Measurements from ENCODE around the gene SYDE2. TPM values are rescaled to one million over a fixed set of nuclear protein-coding genes. Genes with fewer than 3 reads are reported as not detected.
"Not testable (repeated sequence)": the region's sequence is repeated elsewhere in the genome, so short reads cannot be mapped to it uniquely, and the experiment has no call there.

Gene SYDE2
- total RNA-seq, 1 donor from 2014 or later = 20.7 TPM

DNA sequence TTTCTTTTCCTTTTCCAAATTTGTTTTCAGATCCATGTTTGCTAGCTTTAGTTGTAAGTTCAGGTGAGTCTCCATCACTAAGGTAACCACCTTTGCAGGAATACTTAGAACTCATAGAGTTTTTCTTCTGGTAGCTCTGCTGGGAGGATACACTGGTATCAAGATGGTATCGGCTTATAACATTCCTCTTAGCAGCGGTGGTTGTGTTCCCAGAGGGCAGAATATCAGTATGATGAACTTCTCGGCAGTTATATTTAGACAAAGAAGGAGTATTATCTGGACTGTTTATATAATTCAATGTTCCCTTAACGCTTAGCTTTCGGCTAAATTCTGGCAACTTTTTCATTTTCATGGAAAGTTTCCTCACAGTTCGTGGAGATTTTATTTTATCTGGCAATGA, 18.1 kb downstream of the SYDE2 start:
- intact Hi-C loops (cut with DNase I) = no loop called here
- no peak for ATAC-seq
- DNase-seq (ENCODE audit: missing footprints) = no peak

DNA sequence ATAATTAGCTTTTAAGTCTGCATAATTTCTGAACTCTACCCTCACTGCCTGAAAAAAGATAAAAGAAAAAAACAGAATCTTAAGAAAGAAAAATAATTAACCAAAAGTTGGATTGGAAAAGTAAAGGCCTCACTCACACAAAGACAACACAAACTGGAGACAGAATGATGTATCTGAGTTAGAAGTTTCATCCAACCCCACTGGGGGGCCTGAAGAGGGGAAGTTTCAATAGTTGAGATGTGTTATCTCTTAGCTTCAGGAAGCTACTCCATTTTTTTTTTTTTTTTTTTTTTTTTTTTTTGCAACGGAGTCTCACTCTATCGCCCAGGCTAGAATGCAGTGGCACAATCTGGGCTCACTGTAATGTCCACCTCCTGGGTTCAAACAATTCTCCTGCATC, 19.9 kb downstream of the SYDE2 start:
- ATAC-seq (no peak), DNase-seq (ENCODE audit: missing footprints) (no peak)
- intact Hi-C loops (cut with DNase I) = no loop called here

DNA sequence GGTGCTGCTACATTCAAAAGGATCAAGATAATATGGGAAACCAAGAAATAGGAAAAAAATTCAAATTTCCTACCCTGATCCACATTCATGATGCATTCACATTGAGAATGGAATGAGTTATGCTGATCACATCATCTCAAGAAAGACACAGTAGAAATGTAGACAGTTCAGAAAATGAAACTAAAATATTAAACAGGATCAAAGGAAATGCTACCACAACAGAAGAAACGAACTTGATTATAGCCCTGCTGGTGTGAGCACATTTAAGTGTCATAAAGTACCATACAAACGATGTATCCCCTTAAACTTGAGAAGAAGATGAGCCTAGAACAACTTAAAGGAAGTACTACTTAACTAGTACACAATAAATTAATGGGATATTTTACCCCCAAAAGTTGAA, 21.3 kb downstream of the SYDE2 start:
- DNase-seq (ENCODE audit: missing footprints) (no peak), ATAC-seq (no peak)
- intact Hi-C loops (cut with DNase I) = no loop called here

DNA sequence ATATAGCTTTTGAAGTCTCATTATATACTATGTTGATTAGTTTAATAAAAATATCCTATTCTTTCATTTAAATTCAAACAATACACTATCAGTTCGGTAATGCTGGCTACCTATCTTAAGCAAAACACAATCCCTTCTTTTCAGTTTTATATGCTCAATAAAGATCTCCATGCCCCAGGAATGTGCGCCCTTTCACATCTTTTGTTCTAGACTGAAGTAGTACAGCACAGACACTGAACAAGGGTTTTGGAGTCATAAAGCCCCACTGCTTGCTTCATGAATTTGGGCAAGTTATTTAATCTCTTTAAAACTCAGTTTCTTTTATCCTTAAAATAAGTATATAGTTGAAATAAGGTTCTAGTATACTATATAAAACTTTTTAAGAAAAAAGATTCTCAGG, 22.4 kb downstream of the SYDE2 start:
- DNase-seq (ENCODE audit: missing footprints) = no peak
- intact Hi-C loops (cut with DNase I) = no loop called here
- no peak for ATAC-seq

DNA sequence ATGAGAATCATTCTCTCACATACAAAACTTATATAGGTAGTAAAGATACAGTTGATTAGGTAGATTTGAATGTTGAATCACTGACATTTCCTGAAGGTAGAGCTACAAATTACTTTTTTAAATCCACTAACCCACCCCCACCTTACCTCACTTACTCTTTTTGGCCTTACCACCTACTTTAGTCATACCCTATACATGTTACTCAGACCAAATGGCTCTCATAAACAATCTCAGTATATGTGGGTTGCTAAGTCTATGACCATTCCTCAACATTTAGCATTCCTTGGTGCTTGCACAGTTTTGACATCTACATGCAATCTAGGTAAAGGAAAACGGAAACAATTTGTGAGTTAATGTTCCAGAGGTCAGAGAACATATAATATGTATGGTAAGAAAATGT, 26.3 kb downstream of the SYDE2 start:
- DNase-seq (ENCODE audit: missing footprints) (no peak), ATAC-seq (no peak)
- intact Hi-C loops (cut with DNase I) = no loop called here

- DNase-seq (ENCODE audit: missing footprints) (no peak), ATAC-seq (no peak)
- intact Hi-C loops (cut with DNase I) = no loop called here
Measured at GRCh38 chr1:85172684-85173337, 28.0 kb downstream of the SYDE2 start.

GRCh38 chr1:85171721-85172120, 29.1 kb downstream of the SYDE2 start:
- ATAC-seq (no peak), DNase-seq (ENCODE audit: missing footprints) (no peak)
- intact Hi-C loops (cut with DNase I) = no loop called here

DNA sequence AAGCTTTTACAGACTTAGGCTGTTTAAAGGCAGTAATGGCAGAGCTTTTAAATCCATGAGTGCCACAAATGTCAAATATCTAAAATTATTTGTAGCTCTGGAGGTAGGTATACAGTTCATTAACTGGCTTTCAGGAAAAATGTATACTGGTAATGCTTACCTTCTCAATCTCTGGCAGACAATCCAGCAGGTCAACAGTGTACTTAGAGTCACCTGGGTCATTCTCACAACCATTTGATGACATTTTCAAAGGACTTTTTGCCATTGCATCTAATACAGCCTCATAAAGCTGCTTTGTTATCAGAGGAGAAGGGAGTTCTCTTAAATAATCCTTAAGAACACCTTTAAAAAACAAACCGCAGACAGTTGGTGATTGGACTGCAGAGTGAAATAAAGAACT, 31.9 kb downstream of the SYDE2 start:
- ATAC-seq = no peak
- no peak for DNase-seq (ENCODE audit: missing footprints)
- intact Hi-C loops (cut with DNase I) = no loop called here

GRCh38 chr1:85166351-85166750, 34.5 kb downstream of the SYDE2 start:
- ATAC-seq (no peak), DNase-seq (ENCODE audit: missing footprints) (no peak)
- intact Hi-C loops (cut with DNase I) = no loop called here

DNA sequence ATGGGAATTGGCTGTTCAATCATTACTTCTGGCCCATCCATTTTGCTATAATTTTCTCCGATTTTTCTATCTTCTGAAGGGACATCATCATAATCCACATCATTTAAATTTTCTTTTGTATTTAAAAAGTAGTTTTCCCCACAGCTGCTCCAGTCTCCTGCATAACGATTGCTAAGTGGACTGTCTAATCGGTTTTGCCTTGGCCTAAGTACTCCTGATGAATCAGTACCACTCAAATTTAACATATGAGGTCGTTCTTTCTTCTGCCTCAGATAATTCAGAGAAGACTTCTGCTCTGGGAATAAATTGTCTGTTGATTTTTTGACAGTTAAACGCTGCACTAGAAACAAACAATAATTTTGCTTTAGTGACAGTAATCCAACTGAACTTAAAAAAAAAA, 41.9 kb downstream of the SYDE2 start:
- no peak for DNase-seq (ENCODE audit: missing footprints)
- no peak for ATAC-seq
- intact Hi-C loops (cut with DNase I) = no loop called here

GRCh38 chr1:85157436-85157835, 43.4 kb downstream of the SYDE2 start:
- ATAC-seq (no peak), DNase-seq (ENCODE audit: missing footprints) (no peak)
- intact Hi-C loops (cut with DNase I) = no loop called here

DNA sequence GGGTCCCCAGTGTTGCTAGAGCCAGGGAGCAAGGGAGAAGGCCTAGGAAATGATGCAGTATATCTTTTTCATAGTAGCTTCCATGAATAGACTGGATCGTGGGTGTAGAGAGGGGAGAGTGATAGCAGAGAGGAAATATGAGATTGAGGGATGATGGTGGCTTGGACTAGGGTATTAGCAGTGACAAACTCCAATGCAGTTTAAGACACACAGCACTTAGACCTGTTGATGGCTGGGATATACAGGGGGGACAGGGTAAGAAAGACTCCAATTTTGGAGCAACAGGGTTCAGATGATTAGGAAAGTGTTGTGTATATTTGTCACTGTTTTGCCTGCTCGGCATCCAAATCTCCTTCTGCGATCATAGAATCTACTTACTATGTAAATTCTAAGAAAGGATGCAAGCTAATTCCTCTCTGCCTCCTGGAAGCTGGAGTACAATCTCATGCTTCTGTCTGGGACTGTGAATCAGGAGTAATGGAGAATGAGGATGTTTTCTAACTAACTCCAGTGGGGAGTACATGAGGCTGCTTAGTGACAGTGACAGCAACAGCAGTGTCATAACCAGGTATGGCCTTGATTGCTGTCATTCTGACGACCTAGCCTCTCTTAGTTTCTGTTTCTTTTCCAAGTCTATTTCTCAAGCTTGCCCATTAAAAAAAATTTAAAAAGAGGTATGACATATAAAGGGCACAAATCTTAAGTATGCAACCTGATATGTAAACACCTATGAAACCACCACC, 47.5 kb downstream of the SYDE2 start:
- intact Hi-C loops (cut with DNase I) = no loop called here
- DNase-seq (ENCODE audit: missing footprints) (no peak), ATAC-seq (no peak)

DNA sequence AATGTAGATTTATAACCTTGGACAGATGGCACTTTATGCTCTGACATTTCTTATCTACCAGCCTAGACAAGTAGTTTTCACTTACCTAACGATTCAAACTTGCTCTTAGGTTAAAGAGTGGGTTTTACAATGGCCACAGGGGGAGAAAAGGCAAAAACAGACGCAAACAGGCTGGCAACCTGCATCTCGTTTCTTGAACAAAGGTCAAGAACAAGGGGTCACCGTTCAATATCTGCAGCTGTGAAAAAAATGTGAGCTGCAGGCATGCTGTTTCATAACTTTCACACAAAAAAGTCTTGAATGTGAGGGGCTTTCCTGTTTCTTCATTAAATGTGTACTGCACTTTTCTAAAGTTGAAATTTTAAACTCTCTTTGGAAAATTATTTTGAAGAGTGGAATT, 49.4 kb downstream of the SYDE2 start:
- DNase-seq (ENCODE audit: missing footprints) (no peak), ATAC-seq (no peak)
- intact Hi-C loops (cut with DNase I) = no loop called here

DNA sequence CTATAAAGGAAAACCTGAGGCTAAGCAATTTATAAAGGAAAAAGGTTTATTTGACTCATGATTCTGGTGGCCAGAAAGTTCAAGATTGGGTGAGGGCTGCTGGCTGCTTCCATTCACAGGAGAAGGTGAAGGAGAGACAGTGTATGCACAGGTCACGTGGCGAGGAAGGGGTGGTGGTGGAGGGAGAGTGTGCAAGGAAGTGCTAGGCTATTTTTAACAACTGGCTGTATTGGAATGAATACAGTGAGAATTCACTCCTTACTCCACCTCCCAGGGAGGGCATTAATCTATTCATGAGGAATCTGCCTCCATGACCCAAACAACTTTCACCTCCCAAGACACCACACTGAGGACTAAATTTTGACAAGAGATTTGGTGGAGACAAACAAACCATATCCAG, 51.0 kb downstream of the SYDE2 start:
- ATAC-seq = peak; percentile 54
- DNase-seq (ENCODE audit: missing footprints) = peak; percentile 50
- intact Hi-C loops (cut with DNase I) = no loop called here

- DNase-seq (ENCODE audit: missing footprints) (no peak), ATAC-seq (peak; percentile 73)
- intact Hi-C loops (cut with DNase I) = no loop called here
Measured at GRCh38 chr1:85148524-85149250, 52.1 kb downstream of the SYDE2 start.

- ATAC-seq (no peak), DNase-seq (ENCODE audit: missing footprints) (no peak)
- intact Hi-C loops (cut with DNase I) = no loop called here
Measured at GRCh38 chr1:85146972-85147359, 53.9 kb downstream of the SYDE2 start.

DNA sequence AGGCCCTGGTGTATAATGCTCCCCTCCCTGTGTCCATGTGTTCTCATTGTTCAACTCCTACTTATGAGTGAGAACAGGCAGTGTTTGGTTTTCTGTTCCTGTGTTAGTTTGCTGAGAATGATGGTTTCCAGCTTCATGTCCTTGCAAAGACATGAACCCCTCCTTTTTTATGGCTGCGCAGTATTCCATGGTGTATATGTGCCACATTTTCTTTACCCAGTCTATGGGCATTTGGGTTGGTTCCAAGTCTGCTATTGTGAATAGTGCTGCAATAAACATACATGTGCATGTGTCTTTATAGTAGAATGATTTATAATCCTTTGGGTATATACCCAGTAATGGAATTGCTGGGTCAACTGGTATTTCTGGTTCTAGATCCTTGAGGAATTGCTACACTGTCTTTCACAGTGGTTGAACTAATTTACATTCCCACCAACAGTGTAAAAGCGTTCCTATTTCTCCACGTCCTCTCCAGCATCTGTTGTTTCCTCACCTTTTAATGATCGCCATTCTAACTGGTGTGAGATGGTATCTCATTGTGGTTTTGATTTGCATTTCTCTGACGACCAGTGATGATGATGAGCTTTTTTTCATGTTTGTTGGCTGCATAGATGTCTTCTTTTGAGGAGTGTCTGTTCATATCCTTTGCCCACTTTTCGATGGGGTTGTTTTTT, 54.4 kb downstream of the SYDE2 start:
- ATAC-seq; intact Hi-C loops (cut with DNase I); DNase-seq (ENCODE audit: missing footprints): not testable (repeated sequence)

- ATAC-seq = no peak
- DNase-seq (ENCODE audit: missing footprints) = no peak
- intact Hi-C loops (cut with DNase I) = loop anchor here (5.0 kb wide), 1 partner anchor 83 kb away; no protein-coding TSS in a partner anchor
Measured at GRCh38 chr1:85144351-85144750, 56.5 kb downstream of the SYDE2 start.

DNA sequence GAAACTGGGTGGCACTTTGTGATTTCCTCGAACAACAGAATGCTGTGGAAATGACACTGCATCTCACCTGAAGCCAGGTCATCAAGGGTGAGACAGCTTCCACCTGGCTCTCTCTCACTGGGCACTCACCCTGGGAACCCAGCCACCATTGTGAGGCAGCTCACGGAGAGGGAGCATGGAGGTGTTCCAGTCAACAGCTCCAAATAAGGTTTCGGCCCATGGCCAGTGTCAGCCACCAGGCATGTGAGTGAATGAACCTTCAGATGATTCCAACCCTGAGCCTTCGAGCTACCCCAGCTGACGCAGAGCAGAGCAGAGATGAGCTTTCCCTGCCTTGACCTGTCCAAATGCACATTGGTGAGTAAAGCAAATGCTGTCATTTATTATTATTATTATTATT, 58.1 kb downstream of the SYDE2 start:
- ATAC-seq (peak; percentile 98), DNase-seq (ENCODE audit: missing footprints) (peak; percentile 72)
- intact Hi-C loops (cut with DNase I) = loop anchor here (5.0 kb wide), 1 partner anchor 85 kb away; no protein-coding TSS in a partner anchor
